ENCODE measurements around the gene GCSAM.

GRCh38 chr3:112121577-112122547 is 11.2 kb downstream of the GCSAM start:
- TF ChIP-seq CTCF (IDR thresholded peaks at IDR 0.05) (no peak), EZH2 (IDR thresholded peaks at IDR 0.05; ENCODE audit: borderline replicate concordance, insufficient read depth, low read depth, low read length, poor library complexity, severe bottlenecking) (no peak)

All from B cell (primary cell).